Measurements from ENCODE around the gene SCUBE2. TPM values are rescaled to one million over a fixed set of nuclear protein-coding genes. Genes with fewer than 3 reads are reported as not detected.
A peak's percentile ranks its signal among the peaks of the same experiment; 100 is the strongest.

The SCUBE2 gene
- total and polyA plus RNA-seq, 2 donors (not counting 3 experiments of a cell fraction or from before 2014, with no cell fraction given) = 0.55 to 3.5 TPM

- Histone ChIP-seq H3K27ac (ENCODE audit: insufficient read depth, low read depth, low read length) (no peak overlapping the region), H3K27me3 (ENCODE audit: control insufficient read depth in 2 of 2, insufficient read depth in 2 of 2, low read length in 2 of 2) (peaks cover 4 to 14% of the 10 kb centered on the region in 2 experiments), H3K36me3 (ENCODE audit: control insufficient read depth in 2 of 2, extremely low read depth in 1 of 2, insufficient read depth in 2 of 2, low read length in 2 of 2) (no peaks in the 10 kb centered on the region), H3K9ac (replicated peaks; ENCODE audit: extremely low read depth, insufficient read depth, low read length) (no peak overlapping the region), H3K9me3 (replicated peaks; ENCODE audit: control insufficient read depth, insufficient read depth, low read length) (no peaks in the 10 kb centered on the region), H2AFZ (ENCODE audit: low read depth, low read length) (peak overlapping the region; percentile 56), H3K4me1 (ENCODE audit: control insufficient read depth, extremely low read depth, insufficient read depth, low read length) (no peaks in the 10 kb centered on the region), H3K79me2 (ENCODE audit: control insufficient read depth, insufficient read depth, low read length) (no peaks in the 10 kb centered on the region), H3K4me2 (ENCODE audit: insufficient read depth, low read length) (peak overlapping the region; percentile 27), H4K20me1 (replicated peaks; ENCODE audit: control insufficient read depth, extremely low read depth, insufficient read depth, low read length) (no peaks in the 10 kb centered on the region), H3K4me3 (replicated peaks in 1 of 3; ENCODE audit: insufficient read depth in 1 of 3, low read depth in 1 of 3, low read length in 3 of 3) (peak overlapping the region in 2 of 3 experiments; percentile 22 to 46), H3K9me1 (replicated peaks; ENCODE audit: control insufficient read depth, extremely low read depth, insufficient read depth, low read length) (no peaks in the 10 kb centered on the region)
- DNase-seq (ENCODE audit: low read depth, low spot score) = peak; percentile 7
- POLR2A ChIA-PET = no interaction called here
- no TSS peak for BruUV-seq (replicated peaks)
- intact Hi-C loops (cut with micrococcal nuclease) (loop anchor here (2.0 kb wide), 1 partner anchor 46 kb away; no protein-coding TSS in a partner anchor), dilution Hi-C loops (cut with MboI; ENCODE audit: extremely low pct_ligation_motif_present, low sequenced_read_pairs) (no loop called here)
- CTCF ChIA-PET = interaction anchor here (2.8 kb wide), 1 partner anchor 47 kb away, joined by 9 read pairs; no protein-coding TSS in a partner anchor
- TF ChIP-seq MYC (IDR thresholded peaks at IDR 0.05; ENCODE audit: low read depth, low read length) (no peak), CTCF (IDR thresholded peaks at IDR 0.05; ENCODE audit: extremely low read depth in 1 of 2, insufficient read depth in 1 of 2, low read depth in 1 of 2, low read length in 2 of 2) (no peak), JUN (IDR thresholded peaks at IDR 0.05; ENCODE audit: borderline replicate concordance, insufficient read depth, insufficient read length, low read depth) (no peak), POLR2AphosphoS5 (IDR thresholded peaks at IDR 0.05; ENCODE audit: insufficient read depth, low read depth, low read length) (no peak), POLR2A (IDR thresholded peaks at IDR 0.05; ENCODE audit: low read depth, low read length) (no peak), EZH2 (IDR thresholded peaks at IDR 0.05; ENCODE audit: borderline replicate concordance, low read depth, low read length, severe bottlenecking) (no peak), FOS (IDR thresholded peaks at IDR 0.05; ENCODE audit: borderline replicate concordance, insufficient read depth, low read length) (no peak), GATA2 (IDR thresholded peaks at IDR 0.05; ENCODE audit: insufficient read depth, insufficient read length, low read depth, low read length) (no peak), MAX (IDR thresholded peaks at IDR 0.05; ENCODE audit: insufficient read depth, insufficient read length) (no peak)
- FAIRE-seq = no peak
Measured at GRCh38 chr11:9090488-9091043, 833 bp downstream of the SCUBE2 start.
